SKM-1 (cell line): Measurements from ENCODE around the gene NKD2.

Experiments used
- DNase-seq: peaks from one replicate; lab custom pipeline; 2025; ENCODE audit not compliant: unreplicated experiment; lab: John Stamatoyannopoulos, UW

The NKD2 gene

GRCh38 chr5:978693-979092 lies 29.9 kb upstream of the NKD2 start:
- no peak for DNase-seq

- no peak for DNase-seq
Measured at GRCh38 chr5:979100-979817, 29.3 kb upstream of the NKD2 start.

GRCh38 chr5:980001-980588 lies 28.5 kb upstream of the NKD2 start:
- no peak for DNase-seq

- DNase-seq = no peak
Measured at GRCh38 chr5:980966-981365, 27.6 kb upstream of the NKD2 start.

- DNase-seq = no peak
Measured at GRCh38 chr5:981456-981855, 27.1 kb upstream of the NKD2 start.

- DNase-seq = no peak
Measured at GRCh38 chr5:982377-983237, 26.0 kb upstream of the NKD2 start.

GRCh38 chr5:983238-983524 lies 25.4 kb upstream of the NKD2 start:
- DNase-seq = no peak

GRCh38 chr5:983568-983967 lies 25.0 kb upstream of the NKD2 start:
- DNase-seq = no peak

GRCh38 chr5:984774-985173 lies 23.8 kb upstream of the NKD2 start:
- no peak for DNase-seq

GRCh38 chr5:987761-988160 lies 20.8 kb upstream of the NKD2 start:
- no peak for DNase-seq

- no peak for DNase-seq
Measured at GRCh38 chr5:988322-988721, 20.3 kb upstream of the NKD2 start.

- DNase-seq = no peak
Measured at GRCh38 chr5:989961-990530, 18.6 kb upstream of the NKD2 start.

GRCh38 chr5:991472-992267 lies 16.9 kb upstream of the NKD2 start:
- no peak for DNase-seq

- DNase-seq = no peak
Measured at GRCh38 chr5:994272-994607, 14.4 kb upstream of the NKD2 start.

- no peak for DNase-seq
Measured at GRCh38 chr5:994821-995220, 13.8 kb upstream of the NKD2 start.

GRCh38 chr5:995318-995717 lies 13.3 kb upstream of the NKD2 start:
- DNase-seq = no peak

GRCh38 chr5:997001-997474 lies 11.6 kb upstream of the NKD2 start:
- no peak for DNase-seq

- no peak for DNase-seq
Measured at GRCh38 chr5:997711-998110, 10.9 kb upstream of the NKD2 start.

GRCh38 chr5:998246-999031 lies 10.2 kb upstream of the NKD2 start:
- no peak for DNase-seq

- no peak for DNase-seq
Measured at GRCh38 chr5:999032-999501, 9.5 kb upstream of the NKD2 start.
